Measurements from ENCODE around the gene KRT37.

- TF ChIP-seq CTCF (IDR thresholded peaks at IDR 0.05; ENCODE audit: low read depth, low read length) (no peak), POLR2A (IDR thresholded peaks at IDR 0.05; ENCODE audit: extremely low read depth, insufficient read length) (no peak), MYC (IDR thresholded peaks at IDR 0.05; ENCODE audit: low read depth, low read length) (no peak)
- TF ChIP-seq, protein P1, sequence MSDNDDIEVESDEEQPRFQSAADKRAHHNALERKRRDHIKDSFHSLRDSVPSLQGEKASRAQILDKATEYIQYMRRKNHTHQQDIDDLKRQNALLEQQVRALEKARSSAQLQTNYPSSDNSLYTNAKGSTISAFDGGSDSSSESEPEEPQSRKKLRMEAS (IDR thresholded peaks at IDR 0.05; ENCODE audit: low read depth, low read length): no peak
These were observed 40.3 kb upstream of the KRT37 start for GRCh38 chr17:41464682-41465081.
